ENCODE measurements around the gene FTH1.

DNA sequence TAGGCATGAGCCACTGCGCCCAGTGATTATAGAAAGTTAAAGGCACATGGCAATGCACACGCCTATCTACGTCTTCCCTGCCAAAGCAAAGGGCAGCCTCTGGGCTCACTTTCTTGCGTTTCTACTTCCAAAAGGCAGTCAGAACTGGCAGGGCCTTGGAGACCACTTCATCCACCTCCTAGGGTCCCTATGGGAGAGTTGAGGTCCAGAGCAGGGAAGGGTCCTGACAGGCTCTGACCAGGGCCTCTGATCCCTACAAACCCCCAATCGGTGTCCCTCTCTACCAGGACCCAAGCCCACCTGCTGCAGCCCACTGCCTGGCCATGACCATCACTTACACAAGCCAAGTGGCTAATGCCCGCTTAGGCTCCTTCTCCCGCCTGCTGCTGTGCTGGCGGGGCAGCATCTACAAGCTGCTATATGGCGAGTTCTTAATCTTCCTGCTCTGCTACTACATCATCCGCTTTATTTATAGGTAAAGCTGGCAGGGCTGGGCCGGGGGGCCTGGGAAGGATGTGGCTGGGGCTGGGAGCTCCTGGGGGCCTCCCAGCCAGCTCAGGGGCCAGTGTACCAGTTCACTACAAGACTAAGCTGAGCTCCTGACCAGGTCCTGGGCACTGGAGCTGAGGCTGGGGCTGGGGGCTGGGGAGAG is 15.8 kb downstream of the FTH1 start:
- TF ChIP-seq FOXM1 (IDR thresholded peaks at IDR 0.05; ENCODE audit: borderline replicate concordance), result no peak
- TF ChIP-seq ELF4 (IDR thresholded peaks at IDR 0.05), result no peak
- no peak for TF ChIP-seq SP1 (IDR thresholded peaks at IDR 0.05)
- no peak for TF ChIP-seq TARDBP (IDR thresholded peaks at IDR 0.05)
- no peak for TF ChIP-seq BHLHE40 (IDR thresholded peaks at IDR 0.05; ENCODE audit: borderline replicate concordance)
- TF ChIP-seq PKNOX1 (IDR thresholded peaks at IDR 0.05), result no peak
- no peak for TF ChIP-seq NFRKB (IDR thresholded peaks at IDR 0.05)
- no peak for TF ChIP-seq FOXK2 (IDR thresholded peaks at IDR 0.05)
- no peak for TF ChIP-seq LEF1 (IDR thresholded peaks at IDR 0.05; ENCODE audit: borderline replicate concordance)
- no peak for TF ChIP-seq L3MBTL2 (conservative IDR thresholded peaks at IDR 0.05)
- no peak for TF ChIP-seq CTBP1 (IDR thresholded peaks at IDR 0.05; ENCODE audit: borderline replicate concordance)
- TF ChIP-seq ARNT (IDR thresholded peaks at IDR 0.05), result no peak

Data from HEK293T (cell line).